IPS-NIHi7 (cell line): Measurements from ENCODE around the gene AIFM3.
"Not testable (repeated sequence)": the region's sequence is repeated elsewhere in the genome, so short reads cannot be mapped to it uniquely, and the experiment has no call there.

Source experiments
- DNase-seq: peaks from one replicate; pipeline ENCODE4 v3.0.0; 2012; ENCODE audit warnings: mixed read lengths; ENCODE audit errors: extremely low spot score

Gene AIFM3

DNA sequence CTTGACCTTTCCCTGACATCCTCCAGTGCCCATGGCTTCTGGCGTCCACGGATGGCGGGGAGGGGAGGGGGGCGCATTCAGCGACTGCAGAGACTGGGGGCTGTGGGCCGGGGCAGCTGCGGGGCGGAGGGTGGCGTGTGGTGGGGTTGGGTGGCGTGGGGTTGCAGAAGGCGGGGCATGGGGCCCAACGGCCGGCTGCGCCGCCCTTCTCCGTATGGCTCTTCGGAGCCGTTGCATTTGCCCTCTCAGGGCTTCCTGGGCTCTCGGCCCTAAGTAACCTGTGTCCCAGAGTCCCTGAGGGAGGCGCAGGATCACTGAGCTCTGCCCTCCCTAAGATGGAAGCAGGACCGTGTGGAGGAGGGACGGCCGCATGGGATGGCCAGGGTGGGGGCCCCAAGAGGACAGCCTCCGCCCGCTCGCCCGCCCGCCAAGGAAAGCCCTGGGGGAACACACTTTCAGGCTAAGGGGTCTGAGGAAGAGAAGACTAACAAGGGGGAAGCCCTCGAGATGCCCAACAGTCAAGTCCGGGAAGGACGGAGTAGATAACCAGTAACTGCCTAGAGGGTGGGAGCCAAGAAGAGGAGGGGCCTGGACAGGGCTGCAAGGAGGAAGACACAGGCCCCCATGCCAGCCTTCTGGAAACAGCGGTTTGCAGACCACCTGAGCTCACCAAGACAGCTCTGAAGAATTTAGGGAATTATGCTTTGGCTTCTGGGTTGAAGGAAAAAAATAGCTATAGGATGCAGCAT, 9.2 kb upstream of the AIFM3 start:
- DNase-seq = peak; percentile 63

DNA sequence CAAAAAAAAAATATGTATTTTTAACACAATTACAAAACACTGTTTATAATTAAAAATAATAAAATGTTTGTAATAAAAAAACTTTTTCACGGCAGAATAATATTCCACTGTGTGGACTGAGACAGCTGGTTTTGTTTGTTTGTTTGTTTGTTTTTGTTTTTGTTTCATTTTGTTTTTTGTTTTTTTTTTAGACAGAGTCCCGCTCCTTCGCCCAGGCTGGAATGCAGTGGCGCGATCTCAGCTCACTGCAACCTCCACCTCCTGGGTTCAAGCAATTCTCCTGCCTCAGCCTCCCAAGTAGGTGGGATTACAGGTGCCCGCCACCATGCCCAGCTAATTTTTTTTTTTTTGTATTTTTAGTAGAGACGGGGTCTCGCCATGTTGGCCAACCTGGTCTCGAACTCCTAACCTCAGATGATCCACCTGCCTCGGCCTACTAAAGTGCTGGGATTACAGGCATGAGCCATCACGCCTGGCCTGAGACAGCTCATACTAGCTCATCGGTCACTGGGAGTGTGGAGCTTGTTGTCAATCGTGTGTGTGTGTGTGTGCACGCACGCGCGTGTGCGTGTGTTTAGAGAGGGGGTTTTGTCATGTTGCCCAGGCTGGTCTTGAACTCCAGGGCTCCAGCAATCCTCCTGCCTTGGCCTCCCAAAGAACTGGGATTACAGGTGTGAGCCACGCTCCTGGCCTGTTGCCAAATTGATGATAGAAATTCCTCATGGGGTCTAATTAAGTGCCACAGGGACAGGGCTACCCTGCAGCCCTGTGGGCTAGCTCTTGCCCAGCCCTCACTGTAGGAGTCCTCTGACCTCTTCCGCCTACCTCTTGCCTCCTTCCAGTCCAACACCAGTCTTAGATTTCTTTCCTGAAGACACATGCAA, 7.2 kb upstream of the AIFM3 start:
- DNase-seq = no peak

DNA sequence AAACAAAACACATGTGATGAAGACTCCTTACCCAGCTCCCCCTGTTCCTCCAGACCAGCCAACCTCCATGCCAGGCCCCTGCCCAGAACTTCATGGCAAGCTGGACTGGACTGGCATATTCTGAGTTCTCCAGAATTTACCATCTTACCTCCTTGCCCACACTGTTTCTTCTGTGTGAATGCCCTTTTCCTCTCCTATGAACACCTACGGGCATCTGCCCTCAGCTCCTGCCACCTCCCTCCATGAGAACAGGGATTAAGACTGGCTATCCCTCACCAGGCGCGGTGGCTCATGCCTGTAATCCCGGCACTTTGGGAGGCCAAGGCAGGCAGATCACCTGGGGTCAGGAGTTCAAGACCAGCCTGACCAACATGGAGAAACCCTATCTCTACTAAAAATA, 6.4 kb upstream of the AIFM3 start:
- no peak for DNase-seq

DNA sequence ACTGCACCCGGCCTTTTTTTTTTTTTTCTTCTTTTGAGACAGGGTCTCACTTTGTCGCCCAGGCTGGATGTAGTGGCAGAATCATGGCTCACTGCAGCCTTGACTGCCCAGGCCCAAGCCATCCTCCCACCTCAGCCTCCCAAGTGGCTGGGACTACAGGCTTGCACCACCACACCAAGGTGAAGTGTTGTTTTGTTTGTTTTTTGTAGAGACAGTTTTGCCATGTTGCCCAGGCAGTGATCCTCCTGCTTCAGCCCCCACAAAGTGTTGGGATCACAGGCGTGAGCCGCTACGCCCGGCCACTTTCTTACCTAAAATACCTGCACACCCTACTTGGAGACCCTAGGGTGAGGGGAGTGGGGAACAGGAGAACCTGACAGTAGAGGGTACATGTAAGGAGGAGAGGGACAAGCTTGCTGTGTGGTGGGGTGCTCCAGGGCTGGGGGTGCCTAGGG, 4.5 kb upstream of the AIFM3 start:
- no peak for DNase-seq

DNA sequence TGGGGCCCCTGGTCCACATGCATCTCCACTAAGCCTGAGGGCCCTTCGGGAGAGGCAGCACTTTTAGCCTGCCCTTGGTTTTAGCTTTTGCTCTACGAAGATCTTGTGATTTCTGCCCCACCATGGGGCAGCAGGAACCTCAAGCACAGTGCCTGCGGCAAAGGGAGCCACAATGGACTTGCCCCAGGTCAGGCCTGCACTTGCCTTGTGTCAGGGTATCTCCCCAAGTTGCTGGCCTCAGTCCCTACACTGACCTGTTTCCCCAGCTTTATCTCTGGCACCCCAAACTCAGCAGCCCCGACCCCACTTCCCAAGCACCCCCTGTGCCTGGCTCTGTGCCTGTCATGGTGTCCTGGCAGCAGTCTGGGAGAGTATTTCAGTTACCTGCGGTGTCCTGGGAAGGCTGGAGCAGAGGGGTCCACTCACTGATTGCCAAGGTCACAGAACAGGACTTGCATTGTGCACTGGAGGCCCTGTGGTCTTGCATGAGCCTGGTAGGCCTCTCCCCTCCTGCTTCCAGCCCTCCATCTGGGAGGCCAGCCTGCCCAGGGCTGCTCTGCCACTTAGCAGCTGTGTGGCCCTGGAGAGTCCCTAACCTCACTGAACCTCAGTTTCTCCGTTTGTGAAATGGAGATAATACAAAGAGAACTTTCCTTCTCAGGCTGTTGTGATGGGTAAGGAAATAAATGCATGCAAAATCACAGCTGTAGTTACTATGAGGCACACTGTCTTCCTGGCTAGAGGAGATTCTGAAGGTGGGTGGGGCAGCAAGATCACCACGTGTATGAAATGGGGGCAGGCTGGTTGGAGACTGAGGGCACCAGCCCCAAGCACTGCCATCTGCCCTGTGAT, 3.6 kb upstream of the AIFM3 start:
- no peak for DNase-seq

DNA sequence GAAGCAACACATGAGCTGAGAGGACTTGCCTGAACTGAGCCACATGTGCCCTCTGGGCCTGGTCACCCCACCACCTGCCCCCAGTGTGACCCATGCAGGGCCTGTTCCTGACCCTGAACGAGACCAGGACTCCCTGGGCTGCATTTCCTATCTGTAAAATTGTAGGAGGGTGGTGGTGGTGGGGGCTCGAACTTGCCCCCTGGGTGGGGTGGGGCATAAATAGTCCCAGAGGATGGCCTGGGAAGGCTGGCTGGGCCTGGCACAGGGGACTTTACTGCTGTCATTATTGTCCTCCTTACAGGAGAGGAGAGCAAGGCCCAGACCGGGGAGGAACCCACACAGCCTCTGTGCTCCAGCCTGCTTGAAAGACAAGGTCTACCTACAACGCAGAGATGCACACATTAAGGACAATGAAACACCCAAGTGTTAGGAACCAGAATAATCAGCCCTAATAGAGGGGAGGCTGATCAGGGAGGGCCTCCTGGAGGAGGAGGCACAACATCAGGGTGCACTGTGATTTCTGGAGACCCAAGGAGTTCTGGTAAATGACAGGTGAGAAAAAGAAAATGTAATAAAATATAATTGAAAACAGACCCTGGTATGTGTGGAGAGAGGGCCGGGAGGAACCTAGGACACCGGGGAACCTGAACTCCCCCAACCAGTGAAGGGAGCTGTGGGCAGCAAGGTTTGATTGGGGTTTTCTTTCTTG, 2.8 kb upstream of the AIFM3 start:
- no peak for DNase-seq

DNA sequence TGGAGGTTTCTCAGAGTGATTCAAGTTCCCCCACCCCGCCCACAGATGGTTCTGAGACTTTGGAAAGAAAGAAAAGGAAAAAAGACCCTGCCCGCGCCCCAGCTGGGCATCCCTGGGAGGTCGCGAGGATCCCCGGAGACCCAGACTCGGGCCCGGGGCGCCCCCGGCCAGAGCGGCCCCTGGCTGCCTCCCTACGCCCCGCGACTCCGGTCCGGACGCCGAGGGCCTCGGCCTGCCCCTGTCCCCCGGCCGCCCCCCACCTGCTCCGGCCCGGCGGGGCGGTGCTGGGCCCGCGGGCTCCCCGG, 2.3 kb upstream of the AIFM3 start:
- no peak for DNase-seq

DNA sequence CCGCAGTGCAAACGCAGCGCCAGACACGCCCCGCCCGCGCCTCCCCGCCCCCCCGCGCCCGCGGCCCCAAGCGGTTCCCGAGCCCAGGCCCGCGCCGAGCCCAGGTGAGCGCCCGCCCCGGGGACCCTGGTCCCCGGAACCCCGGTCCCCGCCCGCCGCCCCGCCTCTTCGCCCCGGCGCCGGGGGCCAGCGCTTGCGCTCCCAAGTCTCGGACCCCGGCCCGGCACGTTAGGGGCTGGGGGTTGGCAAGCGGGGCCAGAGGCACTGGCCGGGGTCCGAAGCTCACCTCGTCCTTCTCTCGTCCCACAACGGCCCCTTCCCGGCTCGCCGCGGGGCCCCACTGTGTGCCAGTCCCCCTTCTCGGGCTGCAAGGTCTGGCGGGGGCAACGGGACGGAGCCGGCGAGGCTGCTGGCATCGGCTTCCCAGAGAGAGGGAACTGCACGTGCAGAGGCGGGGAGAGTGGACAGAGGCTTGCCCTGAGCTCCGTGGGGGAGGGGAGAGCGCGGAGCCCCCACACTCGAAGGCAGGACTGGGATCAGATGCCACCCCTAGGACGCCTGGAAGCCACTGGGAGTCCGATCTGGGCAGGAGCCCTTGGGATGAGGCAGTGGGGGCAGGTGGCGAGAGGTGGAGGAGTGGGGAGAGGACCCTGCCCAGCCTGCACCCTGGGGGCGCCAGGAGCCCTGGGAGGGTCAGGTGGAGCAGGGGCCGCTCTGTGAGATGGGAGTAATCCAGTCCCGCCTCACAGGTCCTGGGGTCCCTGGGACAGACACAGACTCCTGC, 1.8 kb upstream of the AIFM3 start:
- DNase-seq = no peak

DNA sequence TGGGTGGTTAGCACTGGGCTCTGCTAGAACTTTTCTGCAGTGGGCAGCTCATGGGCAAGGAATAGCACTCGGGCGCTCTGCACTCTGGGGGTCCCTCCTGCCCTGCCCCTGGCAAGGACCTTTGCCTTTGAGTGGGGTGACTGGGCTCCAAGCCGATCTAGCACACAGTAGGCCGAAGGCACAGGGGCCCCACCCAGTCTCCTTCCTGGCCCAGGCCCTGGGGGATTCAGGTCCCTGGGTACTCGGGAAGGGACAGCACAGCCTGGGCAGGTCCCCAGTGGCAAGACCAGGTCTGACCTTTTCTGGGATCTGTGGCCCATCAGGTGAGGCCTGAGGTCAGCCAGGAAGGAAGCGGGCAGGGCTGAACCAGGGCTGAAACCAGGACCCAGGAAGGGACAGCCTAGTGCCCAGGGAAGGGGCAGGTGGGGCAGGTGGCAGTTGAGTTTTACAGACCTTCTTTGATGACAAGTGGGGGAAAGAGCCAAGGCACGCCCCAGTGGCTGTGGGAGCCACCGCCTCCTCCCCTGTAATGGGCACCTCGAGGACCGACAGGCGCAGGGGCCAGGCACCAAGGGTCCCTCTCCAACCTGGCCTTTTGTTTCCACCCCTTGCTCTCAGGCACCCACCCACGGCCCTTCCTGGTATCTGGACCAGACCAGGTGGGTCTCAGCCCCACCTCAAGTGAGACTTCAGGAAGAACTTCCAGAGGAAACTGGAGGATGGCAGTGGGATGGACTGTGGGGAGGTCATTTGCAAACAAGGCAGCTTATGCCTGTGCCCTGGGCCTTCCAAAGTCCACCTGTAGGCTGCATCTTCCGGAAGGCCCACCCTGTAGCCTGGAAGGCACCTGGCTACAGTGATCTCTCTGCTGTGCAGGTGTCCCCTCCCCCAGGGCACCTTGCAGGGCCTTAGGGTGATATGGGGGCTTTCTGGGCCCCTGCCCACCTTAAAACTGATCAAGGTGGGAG, 883 bp upstream of the AIFM3 start:
- no peak for DNase-seq

DNA sequence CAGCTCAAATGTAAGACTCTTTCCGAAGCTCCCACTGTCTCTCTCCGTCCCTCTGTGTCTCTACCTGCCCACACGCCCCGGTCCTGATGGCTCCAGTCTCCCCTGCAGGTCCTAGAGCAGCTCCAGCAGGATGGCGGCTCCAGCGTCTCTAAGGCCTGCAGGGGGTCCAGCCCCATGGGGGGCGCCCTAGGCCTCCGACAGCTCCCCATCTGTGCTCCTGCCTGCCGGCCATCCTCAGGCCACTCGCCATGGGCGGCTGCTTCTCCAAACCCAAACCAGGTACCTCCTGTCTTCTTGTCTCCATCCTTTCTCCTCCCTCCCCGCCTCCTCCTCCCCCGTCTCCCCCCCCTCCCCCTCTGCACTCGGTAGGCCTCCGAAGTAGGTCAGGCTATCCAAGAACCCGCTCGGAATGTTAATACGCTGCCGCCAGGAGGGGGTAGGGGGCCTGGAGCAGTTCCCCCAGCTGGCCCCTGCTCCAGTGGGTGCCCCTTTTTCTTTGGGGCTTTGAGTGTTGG, 699 bp downstream of the AIFM3 start:
- peak; percentile 53 for DNase-seq

DNA sequence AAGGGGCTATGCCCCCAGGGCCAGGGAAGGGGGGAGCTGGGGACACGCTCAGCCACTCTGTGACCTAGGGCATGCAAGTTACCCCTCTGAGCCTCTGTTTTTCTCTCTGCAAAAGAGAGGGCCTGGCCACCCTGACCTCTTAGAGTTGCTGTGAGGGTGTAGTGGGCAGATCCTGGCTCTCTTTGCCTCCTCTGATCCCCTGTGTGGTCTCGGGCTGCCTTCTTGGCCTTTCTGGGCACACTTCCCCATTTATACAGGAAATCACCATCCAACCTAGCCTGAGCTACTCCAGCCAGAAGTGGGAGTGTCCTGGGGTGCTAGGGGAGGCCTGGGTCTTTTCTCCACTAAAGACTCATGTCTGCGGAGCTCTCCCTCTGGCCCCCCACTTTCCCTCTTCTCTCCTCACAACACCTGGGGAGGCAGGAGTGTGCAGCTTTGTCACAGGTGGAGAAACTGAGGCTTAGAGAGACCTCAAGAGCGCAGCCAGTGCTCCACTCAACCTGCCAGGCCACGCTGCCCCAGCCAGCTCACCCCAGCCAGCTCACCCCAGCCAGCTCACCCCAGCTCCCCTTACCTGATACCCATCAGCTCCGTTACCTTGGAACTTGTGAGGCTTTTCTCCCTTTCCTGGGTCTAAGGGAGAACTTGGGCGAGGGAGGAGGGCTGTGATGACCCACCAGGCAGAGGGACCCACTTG, 1.4 kb downstream of the AIFM3 start:
- DNase-seq = no peak

DNA sequence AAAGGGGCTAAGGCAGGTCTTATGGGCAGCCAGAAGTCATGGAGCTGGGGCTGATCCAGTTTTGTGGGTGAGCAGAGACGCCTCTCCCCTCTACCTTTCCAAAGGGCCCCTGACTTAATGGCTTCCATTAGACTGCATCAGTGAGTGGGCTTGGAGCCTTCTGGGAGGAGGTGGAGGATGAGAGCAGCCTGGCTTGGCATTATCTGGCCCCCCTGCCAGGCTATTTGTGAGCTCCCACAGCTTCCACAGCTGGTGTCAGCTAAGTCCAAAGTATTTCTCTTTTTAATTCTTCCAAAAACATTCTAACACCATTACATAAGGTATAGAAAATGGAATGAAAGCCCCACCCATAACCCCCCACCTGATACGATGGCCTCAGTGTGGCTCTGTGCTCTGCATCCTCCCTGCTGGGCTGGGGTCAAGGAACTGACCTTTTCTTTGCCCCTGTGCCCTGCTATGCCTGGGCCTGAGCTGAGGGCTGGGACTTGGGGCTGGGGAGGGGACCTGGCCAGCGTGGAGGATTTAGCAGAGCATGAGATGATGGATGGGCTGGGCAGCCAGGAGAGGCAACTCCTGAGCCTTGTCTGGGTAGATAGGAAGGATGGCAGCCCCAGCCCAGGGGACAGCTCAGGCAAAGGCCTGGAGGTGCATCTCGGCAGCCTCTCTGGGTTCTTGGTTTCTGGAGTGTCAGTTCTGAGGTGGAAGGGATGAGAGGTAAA, 4.0 kb downstream of the AIFM3 start:
- no peak for DNase-seq

DNA sequence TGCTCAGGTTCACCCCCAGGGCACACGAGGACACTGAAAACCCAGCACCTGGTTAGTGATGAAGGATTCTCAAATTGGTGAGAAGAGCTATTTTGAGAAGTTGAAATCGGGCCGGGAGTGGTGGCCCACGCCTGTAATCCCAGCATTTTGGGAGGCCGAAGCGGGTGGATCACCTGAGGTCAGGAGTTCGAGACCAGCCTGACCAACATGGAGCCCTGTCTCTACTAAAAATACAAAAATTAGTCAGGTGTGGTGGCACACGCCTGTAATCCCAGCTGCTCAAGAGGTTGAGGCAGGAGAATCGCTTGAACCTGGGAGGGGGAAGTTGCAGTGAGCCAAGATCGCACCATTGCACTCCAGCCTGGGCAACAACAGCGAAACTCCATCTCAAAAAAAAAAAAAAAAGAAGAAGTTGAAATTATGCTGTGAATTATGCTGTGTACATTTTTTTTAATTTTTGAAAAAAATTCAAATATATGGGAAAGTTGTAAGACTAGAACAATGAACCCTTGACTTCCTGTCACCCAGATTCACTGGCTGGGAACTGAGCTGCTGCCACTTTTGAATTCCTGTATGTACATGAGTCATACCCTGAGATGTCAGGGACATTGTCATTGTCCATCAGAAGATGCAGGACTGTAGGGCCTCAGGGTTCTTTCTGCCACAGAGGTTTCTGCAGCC, 5.1 kb downstream of the AIFM3 start:
- not testable (repeated sequence) for DNase-seq

DNA sequence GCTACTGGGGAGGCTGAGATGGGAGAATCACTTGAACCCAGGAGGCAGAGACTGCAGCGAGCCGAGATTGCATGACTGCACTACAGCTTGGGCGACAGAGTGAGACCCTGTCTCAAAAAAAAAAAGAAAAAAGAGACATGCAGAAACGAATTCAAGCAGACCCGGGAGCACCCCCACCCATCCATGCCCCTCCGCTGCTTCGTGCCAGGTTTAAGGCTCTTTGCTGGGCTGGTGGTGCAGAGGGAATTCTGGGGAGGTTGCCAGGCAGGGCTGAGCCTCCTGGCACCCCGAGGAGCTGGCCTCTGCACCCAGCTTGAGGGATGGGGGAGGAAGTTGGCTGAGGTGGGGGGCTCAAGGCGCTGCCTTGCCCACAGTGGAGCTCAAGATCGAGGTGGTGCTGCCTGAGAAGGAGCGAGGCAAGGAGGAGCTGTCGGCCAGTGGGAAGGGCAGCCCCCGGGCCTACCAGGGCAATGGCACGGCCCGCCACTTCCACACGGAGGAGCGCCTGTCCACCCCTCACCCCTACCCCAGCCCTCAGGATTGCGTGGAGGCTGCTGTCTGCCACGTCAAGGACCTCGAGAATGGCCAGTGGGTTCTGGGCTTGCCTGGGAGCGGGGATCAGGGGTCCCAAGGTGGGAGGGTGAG, 6.0 kb downstream of the AIFM3 start:
- no peak for DNase-seq

DNA sequence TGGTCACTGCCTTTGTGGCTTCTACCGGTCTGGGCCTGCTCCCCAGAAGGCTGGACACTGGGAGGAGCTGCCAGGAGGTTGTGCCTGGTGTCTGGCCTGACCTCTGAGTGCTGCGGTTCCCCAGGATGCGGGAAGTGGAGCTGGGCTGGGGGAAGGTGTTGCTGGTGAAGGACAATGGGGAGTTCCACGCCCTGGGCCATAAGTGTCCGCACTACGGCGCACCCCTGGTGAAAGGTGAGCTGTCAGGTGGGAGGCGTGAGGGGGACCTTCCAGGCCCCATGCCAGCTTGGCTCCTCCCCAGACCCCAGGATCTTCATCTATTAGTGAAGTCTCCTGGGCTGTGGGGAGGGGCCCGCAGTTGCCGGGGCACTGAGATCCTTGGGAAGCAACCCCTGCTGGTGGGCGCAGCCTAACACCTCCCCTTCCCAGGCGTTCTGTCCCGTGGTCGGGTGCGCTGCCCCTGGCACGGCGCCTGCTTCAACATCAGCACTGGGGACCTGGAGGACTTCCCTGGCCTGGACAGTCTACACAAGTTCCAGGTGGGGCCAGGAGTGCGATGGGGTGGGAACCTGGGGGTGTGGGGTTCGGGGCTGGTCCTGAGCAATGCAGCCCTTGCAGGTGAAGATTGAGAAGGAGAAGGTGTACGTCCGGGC, 6.7 kb downstream of the AIFM3 start:
- DNase-seq = no peak

DNA sequence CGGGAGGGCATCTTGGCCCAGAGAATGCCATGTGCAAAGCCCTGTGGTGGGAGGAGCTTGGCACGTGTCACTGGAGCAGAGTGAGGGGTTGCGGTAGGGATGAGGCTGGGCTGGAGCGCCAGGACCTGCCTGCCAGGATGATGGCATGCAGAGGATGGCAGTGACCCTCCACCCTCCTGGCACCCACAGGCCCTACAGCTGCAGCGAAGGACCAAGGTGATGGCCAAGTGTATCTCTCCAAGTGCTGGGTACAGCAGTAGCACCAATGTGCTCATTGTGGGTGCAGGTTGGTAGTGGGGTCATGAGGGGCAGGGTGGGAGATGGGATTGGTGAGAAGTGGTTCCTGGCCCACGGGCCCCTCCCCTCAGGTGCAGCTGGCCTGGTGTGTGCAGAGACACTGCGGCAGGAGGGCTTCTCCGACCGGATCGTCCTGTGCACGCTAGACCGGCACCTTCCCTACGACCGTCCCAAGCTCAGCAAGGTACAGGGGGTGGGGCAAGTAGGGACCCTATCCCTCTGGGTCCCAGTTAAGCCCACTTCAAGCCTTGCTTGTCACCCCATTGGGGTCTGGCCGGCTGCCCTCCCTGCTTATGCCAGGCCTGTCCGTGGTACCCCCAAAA, 7.4 kb downstream of the AIFM3 start:
- no peak for DNase-seq
